Adrenal gland (tissue), 5 donors: ENCODE results near the gene MCOLN2.
A peak's percentile ranks its signal among the peaks of the same experiment; 100 is the strongest.

Source experiments
- POLR2A ChIP-seq, 2 donors: fragments of 450-650 bp; IDR thresholded peaks; one replicate each; pipeline ENCODE4 v1.6.1; 2017; ENCODE audit warnings: antibody characterized with exemption in 2 of 2, mild to moderate bottlenecking in 2 of 2, moderate library complexity in 1 of 2
- TF ChIP-seq, protein P1 (sequence below), 6 experiments: fragments of 450-650 bp in 4 of 6; fragments of 200-600 bp in 2 of 6; sonication (generic) in 1 of 6; IDR thresholded peaks; 1 replicate in 5 of 6; 2 replicates in 1 of 6; pipeline versions ENCODE4 v1.5.1 to v1.8.0; 2016 to 2021; ENCODE audit warnings: antibody characterized with exemption in 6 of 6, mild to moderate bottlenecking in 2 of 6, moderate library complexity in 1 of 6
- donor health status: DM: no; HTN: no; CAD: no.

DNA sequence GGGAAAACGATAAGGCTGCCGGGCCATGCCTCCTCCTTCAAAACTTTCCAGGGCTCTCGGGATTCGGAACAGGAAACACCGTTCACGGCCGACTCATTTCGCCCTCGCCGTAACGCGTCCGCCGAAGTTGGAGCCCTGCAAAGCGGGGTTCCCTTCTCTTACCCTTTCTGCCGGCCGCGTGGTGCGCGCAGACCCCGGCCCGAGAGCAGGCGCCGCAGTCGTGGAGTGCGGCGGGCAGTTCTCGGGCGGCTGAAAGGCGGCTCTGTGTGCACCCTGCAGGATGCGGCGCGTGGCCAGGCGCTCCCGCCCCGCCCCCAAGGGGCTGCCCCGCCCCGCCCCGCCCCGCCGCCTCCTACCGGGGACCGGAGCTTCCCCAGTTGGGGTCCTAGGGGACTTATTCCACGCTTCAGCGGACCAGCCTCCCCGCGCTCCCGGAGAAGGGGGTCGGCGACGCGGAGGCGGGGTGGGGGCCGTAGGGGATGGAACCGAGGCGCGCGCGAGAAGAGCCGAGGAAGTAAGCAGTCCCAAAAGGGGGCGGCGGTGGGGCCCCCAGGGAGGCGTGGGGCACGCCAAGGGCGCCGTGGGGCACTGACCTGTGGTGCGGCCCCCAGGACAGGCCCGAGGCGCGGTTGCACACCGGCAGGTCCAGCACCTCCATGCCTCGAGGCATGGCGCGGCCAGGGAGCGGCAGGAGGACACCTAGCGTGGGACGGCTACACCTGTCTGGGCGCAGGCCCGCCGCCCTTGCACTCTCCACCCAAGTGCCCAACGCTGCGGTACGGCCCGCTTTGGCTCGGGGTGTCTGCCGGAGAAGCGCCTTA lies at the start of gene MCOLN2:
- TF ChIP-seq, protein P1, sequence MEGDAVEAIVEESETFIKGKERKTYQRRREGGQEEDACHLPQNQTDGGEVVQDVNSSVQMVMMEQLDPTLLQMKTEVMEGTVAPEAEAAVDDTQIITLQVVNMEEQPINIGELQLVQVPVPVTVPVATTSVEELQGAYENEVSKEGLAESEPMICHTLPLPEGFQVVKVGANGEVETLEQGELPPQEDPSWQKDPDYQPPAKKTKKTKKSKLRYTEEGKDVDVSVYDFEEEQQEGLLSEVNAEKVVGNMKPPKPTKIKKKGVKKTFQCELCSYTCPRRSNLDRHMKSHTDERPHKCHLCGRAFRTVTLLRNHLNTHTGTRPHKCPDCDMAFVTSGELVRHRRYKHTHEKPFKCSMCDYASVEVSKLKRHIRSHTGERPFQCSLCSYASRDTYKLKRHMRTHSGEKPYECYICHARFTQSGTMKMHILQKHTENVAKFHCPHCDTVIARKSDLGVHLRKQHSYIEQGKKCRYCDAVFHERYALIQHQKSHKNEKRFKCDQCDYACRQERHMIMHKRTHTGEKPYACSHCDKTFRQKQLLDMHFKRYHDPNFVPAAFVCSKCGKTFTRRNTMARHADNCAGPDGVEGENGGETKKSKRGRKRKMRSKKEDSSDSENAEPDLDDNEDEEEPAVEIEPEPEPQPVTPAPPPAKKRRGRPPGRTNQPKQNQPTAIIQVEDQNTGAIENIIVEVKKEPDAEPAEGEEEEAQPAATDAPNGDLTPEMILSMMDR (IDR thresholded peaks at IDR 0.05) = no peak
- TF ChIP-seq POLR2A (IDR thresholded peaks at IDR 0.05) = peak in 1 of 2 donors; percentile 6
